IMR-90 (cell line): ENCODE results near the gene LMLN. TPM values are rescaled to one million over a fixed set of nuclear protein-coding genes. Genes with fewer than 3 reads are reported as not detected.
A peak's percentile ranks its signal among the peaks of the same experiment; 100 is the strongest.

Source experiments
- ATAC-seq: fragments of 200-7000 bp; cut with Tn5 transposase; 2 replicates; pipeline ENCODE4 v1.9.1; 2020; ENCODE audit warnings: low read depth, mild to moderate bottlenecking, moderate library complexity
- BruUV-seq: library from RNA; stranded (reverse); fragments of 400-500 nt; replicated peaks from 2 replicates; lab custom pipeline; 2021; lab: Mats Ljungman, UMichigan
- CTCF ChIA-PET: fragments of 300-600 bp; formaldehyde crosslinking; extraction: SDS; loops from one replicate; lab custom pipeline; 2021; ENCODE audit warnings: antibody characterized with exemption; lab: Yijun Ruan, JAX
- POLR2A ChIA-PET: fragments of 300-600 bp; sonication (Branson Sonifier 250); formaldehyde crosslinking; loops from one replicate; lab custom pipeline; 2022; ENCODE audit warnings: antibody characterized with exemption; ENCODE audit not compliant: unreplicated experiment; lab: Charles Lee
- DNase-seq: peaks from one replicate; pipeline ENCODE4 v3.0.0; 2013
- H2AFZ ChIP-seq: replicated peaks from 2 replicates; pipeline ENCODE3; 2013; ENCODE audit warnings: low read length, mild to moderate bottlenecking; ENCODE audit not compliant: poor library complexity
- H2AK5ac ChIP-seq: 2 replicates; pipeline ENCODE4 v1.6.1; 2013; ENCODE audit warnings: low read depth, low read length, inconsistent platforms
- H2AK9ac ChIP-seq: replicated peaks from 2 replicates; pipeline ENCODE3; 2013; ENCODE audit warnings: mild to moderate bottlenecking, low read depth, low read length, moderate library complexity; ENCODE audit not compliant: poor library complexity
- H2BK120ac ChIP-seq: 2 replicates; pipeline ENCODE4 v1.6.1; 2013; ENCODE audit warnings: low read depth, low read length, inconsistent platforms
- H2BK15ac ChIP-seq: 3 replicates; pipeline ENCODE4 v1.6.1; 2013; ENCODE audit warnings: low read depth, low read length, inconsistent platforms
- H2BK20ac ChIP-seq: 2 replicates; pipeline ENCODE4 v1.6.1; 2013; ENCODE audit warnings: low read depth, mild to moderate bottlenecking, inconsistent platforms, low read length, moderate library complexity
- H2BK5ac ChIP-seq: 2 replicates; pipeline ENCODE4 v1.6.1; 2013; ENCODE audit warnings: mild to moderate bottlenecking, low read depth, low read length, inconsistent platforms; ENCODE audit not compliant: poor library complexity, severe bottlenecking
- H3K14ac ChIP-seq: replicated peaks from 2 replicates; pipeline ENCODE4 v1.6.1; 2013; ENCODE audit warnings: low read depth, low read length, inconsistent platforms
- H3K18ac ChIP-seq: 2 replicates; pipeline ENCODE4 v1.6.1; 2013; ENCODE audit warnings: low read depth, low read length, control low read depth
- H3K23ac ChIP-seq: 2 replicates; pipeline ENCODE4 v1.6.1; 2013; ENCODE audit warnings: low read depth, low read length, inconsistent platforms
- H3K27ac ChIP-seq: 2 replicates; pipeline ENCODE4 v1.5.1; 2013; ENCODE audit warnings: mild to moderate bottlenecking, control low read depth, low read length; ENCODE audit not compliant: insufficient read depth
- H3K27me3 ChIP-seq: 2 replicates; pipeline ENCODE4 v1.6.1; 2013; ENCODE audit warnings: low read length; ENCODE audit not compliant: control insufficient read depth, insufficient read depth
- H3K36me3 ChIP-seq: 2 replicates; pipeline ENCODE4 v1.6.1; 2013; ENCODE audit warnings: low read length, mixed read lengths; ENCODE audit not compliant: control insufficient read depth, insufficient read depth
- H3K4ac ChIP-seq: 2 replicates; pipeline ENCODE4 v1.6.1; 2013; ENCODE audit warnings: low read depth, low read length, inconsistent platforms
- H3K4me1 ChIP-seq: 2 replicates; pipeline ENCODE4 v1.6.1; 2013; ENCODE audit warnings: low read length, mixed read lengths; ENCODE audit not compliant: control insufficient read depth, insufficient read depth
- H3K4me2 ChIP-seq: 2 replicates; pipeline ENCODE4 v1.6.1; 2013; ENCODE audit warnings: low read depth, mild to moderate bottlenecking, control low read depth, low read length, moderate library complexity
- H3K4me3 ChIP-seq: 2 replicates; pipeline ENCODE4 v1.5.1; 2013; ENCODE audit warnings: low read depth, mild to moderate bottlenecking, control low read depth, low read length, moderate library complexity; ENCODE audit not compliant: insufficient read depth
- H3K56ac ChIP-seq: 2 replicates; pipeline ENCODE4 v1.6.1; 2013; ENCODE audit warnings: low read length, inconsistent platforms; ENCODE audit not compliant: insufficient read depth; ENCODE audit errors: extremely low read depth
- H3K79me1 ChIP-seq, 2 experiments: 2 replicates each; pipeline ENCODE4 v1.6.1; 2013; ENCODE audit warnings: low read length in 2 of 2, inconsistent platforms in 1 of 2, low read depth in 1 of 2
- H3K9ac ChIP-seq: 2 replicates; pipeline ENCODE4 v1.6.1; 2013; ENCODE audit warnings: low read depth, low read length, control low read depth
- H3K9me1 ChIP-seq: 2 replicates; pipeline ENCODE4 v1.6.1; 2013; ENCODE audit warnings: low read length, inconsistent platforms; ENCODE audit not compliant: insufficient read depth
- H3K9me3 ChIP-seq: 2 replicates; pipeline ENCODE4 v1.6.1; 2013; ENCODE audit warnings: low read length; ENCODE audit not compliant: control insufficient read depth, insufficient read depth
- H4K20me1 ChIP-seq: 2 replicates; pipeline ENCODE4 v1.6.1; 2013; ENCODE audit warnings: low read length, inconsistent platforms; ENCODE audit not compliant: insufficient read depth
- H4K5ac ChIP-seq: 2 replicates; pipeline ENCODE4 v1.6.1; 2013; ENCODE audit warnings: mild to moderate bottlenecking, low read depth, low read length, control low read depth
- H4K8ac ChIP-seq, 2 experiments: 2 replicates each; pipeline ENCODE4 v1.6.1; 2013; ENCODE audit warnings: low read depth in 2 of 2, low read length in 2 of 2, control low read depth in 1 of 2, inconsistent platforms in 1 of 2
- H4K91ac ChIP-seq: 2 replicates; pipeline ENCODE4 v1.6.1; 2013; ENCODE audit warnings: low read depth, low read length, inconsistent platforms; ENCODE audit not compliant: insufficient read depth
- BHLHE40 ChIP-seq: fragments of 150-350 bp; IDR thresholded peaks from 2 replicates; pipeline ENCODE4 v1.6.1; 2016; ENCODE audit warnings: mild to moderate bottlenecking, low read depth, low read length
- CEBPB ChIP-seq: IDR thresholded peaks from 2 replicates; pipeline ENCODE4 v1.6.1; 2012; ENCODE audit warnings: low read depth, low read length, improper control_type of control experiment
- CHD1 ChIP-seq: IDR thresholded peaks from 2 replicates; pipeline ENCODE4 v1.6.1; 2012; ENCODE audit warnings: low read depth, low read length, improper control_type of control experiment
- ELK1 ChIP-seq: fragments of 150-350 bp; IDR thresholded peaks from 2 replicates; pipeline ENCODE4 v1.6.1; 2016; ENCODE audit warnings: low read depth, mild to moderate bottlenecking, low read length, moderate library complexity, borderline replicate concordance
- MAZ ChIP-seq: IDR thresholded peaks from 2 replicates; pipeline ENCODE4 v1.6.1; 2012; ENCODE audit warnings: low read depth, mild to moderate bottlenecking, low read length, improper control_type of control experiment, moderate library complexity, borderline replicate concordance
- NFE2L2 ChIP-seq: fragments of 150-350 bp; IDR thresholded peaks from 2 replicates; pipeline ENCODE4 v1.6.1; 2016; ENCODE audit warnings: low read depth, mild to moderate bottlenecking, low read length
- POLR2A ChIP-seq: IDR thresholded peaks from 2 replicates; pipeline ENCODE4 v1.6.1; 2012; ENCODE audit warnings: mild to moderate bottlenecking, low read depth, low read length
- RFX5 ChIP-seq: IDR thresholded peaks from 2 replicates; pipeline ENCODE4 v1.8.0; 2012; ENCODE audit warnings: low read depth, mild to moderate bottlenecking, low read length, moderate library complexity
- WGBS, 2 experiments: methylation state at CpG; one replicate each; pipeline versions ENCODE4 v1.1.5 to v1.1.7; 2013; ENCODE audit warnings: missing lambda C conversion rate in 2 of 2; ENCODE audit not compliant: insufficient read length in 1 of 2; ENCODE audit errors: extremely low coverage in 2 of 2; 5-methylcytosine and 5-hydroxymethylcytosine counted together
- dilution Hi-C: fragments of 300-500 bp; cut with HindIII; formaldehyde crosslinking; loops from one replicate; pipeline ENCODE4 v1.14.3; 2018; ENCODE audit warnings: low sequenced_read_pairs; ENCODE audit not compliant: unreplicated experiment
- in situ Hi-C: fragments of 300-500 bp; cut with MboI; formaldehyde crosslinking; loops from 3 replicates; pipeline ENCODE4 v1.14.3; 2019; ENCODE audit warnings: low sequenced_read_pairs, inconsistent platforms, mixed read lengths
- intact Hi-C: fragments of 100-400 bp; cut with micrococcal nuclease; formaldehyde crosslinking; loops from 2 replicates; pipeline ENCODE4 v1.10.0; 2022
- polyA plus RNA-seq, 3 experiments: library from polyadenylated mRNA; depleted of rRNA; stranded (reverse); fragments of >200 nt; gene quantifications; 2 replicates each; pipeline ENCODE4 v1.2.3, GENCODE V29; 2012; ENCODE audit warnings: low replicate concordance in 1 of 3
- total RNA-seq: library from RNA; depleted of rRNA; stranded (reverse); fragments of >200 nt; gene quantifications from 2 replicates; pipeline ENCODE4 v1.2.3, GENCODE V29; 2012
- TF ChIP-seq, protein P1 (sequence below): fragments of 150-350 bp; IDR thresholded peaks from 2 replicates; pipeline ENCODE4 v1.6.1; 2017; ENCODE audit warnings: mild to moderate bottlenecking, antibody characterized with exemption, low read length, low read depth
- TF ChIP-seq, protein P2 (sequence below): conservative IDR thresholded peaks from 2 replicates; pipeline ENCODE4 v1.5.1; 2012; ENCODE audit warnings: mild to moderate bottlenecking, low read depth, low read length, improper control_type of control experiment

The LMLN gene
- total and polyA plus RNA-seq, 2 of the 4 experiments (the other 2 are of a cell fraction) = 3.3 to 3.9 TPM

GRCh38 chr3:197949778-197950676 lies 10.0 kb upstream of the LMLN start, which contains the start of gene RPL35A:
Gene RPL35A (plus strand): TSS chr3:197950190. CDS start chr3:197950968, 778 bp downstream.
- Histone ChIP-seq H3K27ac (peak within 1 kb of the TSS; percentile 85), H3K14ac (peak within 1 kb of the TSS; percentile 99), H3K4me2 (peak within 1 kb of the TSS; percentile 90), H2BK120ac (peak within 1 kb of the TSS; percentile 83), H3K9me3 (no peaks in the 10 kb centered on the region), H2BK15ac (peak within 1 kb of the TSS; percentile 99), H3K56ac (peak within 1 kb of the TSS; percentile 100), H3K27me3 (no peaks in the 10 kb centered on the region), H3K36me3 (peaks cover 30% of the 10 kb centered on the region), H2AK9ac (peak within 1 kb of the TSS; percentile 95), H3K9me1 (no peaks in the 10 kb centered on the region), H4K5ac (peak within 1 kb of the TSS; percentile 80), H4K8ac (peak within 1 kb of the TSS; percentile 91 to 97), H2BK5ac (peak within 1 kb of the TSS; percentile 98), H3K18ac (peak within 1 kb of the TSS; percentile 82), H2BK20ac (peak within 1 kb of the TSS; percentile 45; the same call in 1 of the 2 replicates), H3K4me1 (no peaks in the 10 kb centered on the region), H3K9ac (peak within 1 kb of the TSS; percentile 99), H2AK5ac (peak within 1 kb of the TSS; percentile 100), H4K20me1 (peaks cover 31% of the 10 kb centered on the region), H3K23ac (peak within 1 kb of the TSS; percentile 99), H3K4ac (peak within 1 kb of the TSS; percentile 98), H3K4me3 (peak within 1 kb of the TSS; percentile 88), H3K79me1 (peaks cover 17 to 36% of the 10 kb centered on the region in 2 experiments), H4K91ac (peak within 1 kb of the TSS; percentile 92), H2AFZ (peak within 1 kb of the TSS; percentile 84)
- ChIA-PET POLR2A (no interaction called here), CTCF (interaction anchor here (0.8 to 1.3 kb wide), 2 partner anchors 44 kb away, joined by 3 read pairs; no protein-coding TSS in a partner anchor)
- 0% methylated on average over 4 of the region's 36 CpGs; no CpG with 5 or more reads in 1 of the 2 experiments for WGBS, 2 experiments
- TF ChIP-seq RFX5 = peak; percentile 36; the same call in 1 of the 2 replicates
- TF ChIP-seq, protein P1, sequence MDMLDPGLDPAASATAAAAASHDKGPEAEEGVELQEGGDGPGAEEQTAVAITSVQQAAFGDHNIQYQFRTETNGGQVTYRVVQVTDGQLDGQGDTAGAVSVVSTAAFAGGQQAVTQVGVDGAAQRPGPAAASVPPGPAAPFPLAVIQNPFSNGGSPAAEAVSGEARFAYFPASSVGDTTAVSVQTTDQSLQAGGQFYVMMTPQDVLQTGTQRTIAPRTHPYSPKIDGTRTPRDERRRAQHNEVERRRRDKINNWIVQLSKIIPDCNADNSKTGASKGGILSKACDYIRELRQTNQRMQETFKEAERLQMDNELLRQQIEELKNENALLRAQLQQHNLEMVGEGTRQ = peak; percentile 31; the same call in 1 of the 2 replicates
- TF ChIP-seq MAZ = 0 out of 2 replicates have a peak, but pooled peaks have one; percentile 10
- TF ChIP-seq POLR2A = peak; percentile 98
- no peak for TF ChIP-seq ELK1
- no peak for TF ChIP-seq NFE2L2
- TF ChIP-seq CEBPB = peak; percentile 57
- TF ChIP-seq, protein P2, sequence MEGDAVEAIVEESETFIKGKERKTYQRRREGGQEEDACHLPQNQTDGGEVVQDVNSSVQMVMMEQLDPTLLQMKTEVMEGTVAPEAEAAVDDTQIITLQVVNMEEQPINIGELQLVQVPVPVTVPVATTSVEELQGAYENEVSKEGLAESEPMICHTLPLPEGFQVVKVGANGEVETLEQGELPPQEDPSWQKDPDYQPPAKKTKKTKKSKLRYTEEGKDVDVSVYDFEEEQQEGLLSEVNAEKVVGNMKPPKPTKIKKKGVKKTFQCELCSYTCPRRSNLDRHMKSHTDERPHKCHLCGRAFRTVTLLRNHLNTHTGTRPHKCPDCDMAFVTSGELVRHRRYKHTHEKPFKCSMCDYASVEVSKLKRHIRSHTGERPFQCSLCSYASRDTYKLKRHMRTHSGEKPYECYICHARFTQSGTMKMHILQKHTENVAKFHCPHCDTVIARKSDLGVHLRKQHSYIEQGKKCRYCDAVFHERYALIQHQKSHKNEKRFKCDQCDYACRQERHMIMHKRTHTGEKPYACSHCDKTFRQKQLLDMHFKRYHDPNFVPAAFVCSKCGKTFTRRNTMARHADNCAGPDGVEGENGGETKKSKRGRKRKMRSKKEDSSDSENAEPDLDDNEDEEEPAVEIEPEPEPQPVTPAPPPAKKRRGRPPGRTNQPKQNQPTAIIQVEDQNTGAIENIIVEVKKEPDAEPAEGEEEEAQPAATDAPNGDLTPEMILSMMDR = no peak
- no peak for TF ChIP-seq BHLHE40
- no peak for TF ChIP-seq CHD1
- TSS peak; percentile 58 for BruUV-seq
- ATAC-seq = peak; percentile 94
- dilution Hi-C loops = no loop called here
- DNase-seq = peak; percentile 93
- intact Hi-C loops = no loop called here
- in situ Hi-C loops = loop anchor here (5.0 kb wide), 1 partner anchor 43 kb away; no protein-coding TSS in a partner anchor
